Activated CD8-positive, alpha-beta memory T cell treated with anti-CD3 and anti-CD28 coated beads, Interleukin-2, amount 50 U/mL, for 4 hours (primary cell): ENCODE data around the gene UBE2O.
A peak's percentile ranks its signal among the peaks of the same experiment; 100 is the strongest.

ENCODE experiments used
- DNase-seq: peaks from one replicate; pipeline ENCODE4 v3.0.0-alpha.2; 2020

UBE2O gene

DNA sequence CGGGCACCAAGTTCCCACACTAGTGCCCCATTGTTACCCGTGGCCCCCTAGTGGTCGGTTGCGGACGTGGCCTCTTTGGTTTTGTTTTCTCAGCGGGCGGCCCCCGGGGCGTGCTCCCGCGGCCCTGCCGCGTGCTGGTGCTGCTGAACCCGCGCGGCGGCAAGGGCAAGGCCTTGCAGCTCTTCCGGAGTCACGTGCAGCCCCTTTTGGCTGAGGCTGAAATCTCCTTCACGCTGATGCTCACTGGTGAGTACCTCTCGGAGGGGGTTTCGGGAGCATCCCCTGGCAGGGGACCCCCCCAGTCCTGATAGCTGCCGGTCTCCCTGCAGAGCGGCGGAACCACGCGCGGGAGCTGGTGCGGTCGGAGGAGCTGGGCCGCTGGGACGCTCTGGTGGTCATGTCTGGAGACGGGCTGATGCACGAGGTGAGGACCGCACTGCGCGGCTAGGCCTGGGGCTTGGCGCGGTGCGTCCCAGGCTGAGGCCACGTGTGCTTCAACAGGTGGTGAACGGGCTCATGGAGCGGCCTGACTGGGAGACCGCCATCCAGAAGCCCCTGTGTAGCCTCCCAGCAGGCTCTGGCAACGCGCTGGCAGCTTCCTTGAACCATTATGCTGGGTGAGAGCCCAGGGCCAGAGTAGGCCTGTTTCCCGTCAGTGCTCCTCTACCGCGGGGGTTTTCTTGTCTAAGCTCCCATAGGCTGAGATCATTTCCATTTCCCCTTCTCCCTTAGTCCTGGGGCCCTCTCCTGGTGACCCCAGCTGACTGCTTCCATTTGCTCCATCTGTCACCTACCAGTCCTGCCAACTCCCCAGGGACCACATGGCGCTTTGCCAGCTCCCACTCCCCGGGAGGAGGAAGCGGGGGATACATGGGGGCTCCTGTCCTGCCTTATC, 66.8 kb downstream of the UBE2O start:
- DNase-seq = peak; percentile 86

DNA sequence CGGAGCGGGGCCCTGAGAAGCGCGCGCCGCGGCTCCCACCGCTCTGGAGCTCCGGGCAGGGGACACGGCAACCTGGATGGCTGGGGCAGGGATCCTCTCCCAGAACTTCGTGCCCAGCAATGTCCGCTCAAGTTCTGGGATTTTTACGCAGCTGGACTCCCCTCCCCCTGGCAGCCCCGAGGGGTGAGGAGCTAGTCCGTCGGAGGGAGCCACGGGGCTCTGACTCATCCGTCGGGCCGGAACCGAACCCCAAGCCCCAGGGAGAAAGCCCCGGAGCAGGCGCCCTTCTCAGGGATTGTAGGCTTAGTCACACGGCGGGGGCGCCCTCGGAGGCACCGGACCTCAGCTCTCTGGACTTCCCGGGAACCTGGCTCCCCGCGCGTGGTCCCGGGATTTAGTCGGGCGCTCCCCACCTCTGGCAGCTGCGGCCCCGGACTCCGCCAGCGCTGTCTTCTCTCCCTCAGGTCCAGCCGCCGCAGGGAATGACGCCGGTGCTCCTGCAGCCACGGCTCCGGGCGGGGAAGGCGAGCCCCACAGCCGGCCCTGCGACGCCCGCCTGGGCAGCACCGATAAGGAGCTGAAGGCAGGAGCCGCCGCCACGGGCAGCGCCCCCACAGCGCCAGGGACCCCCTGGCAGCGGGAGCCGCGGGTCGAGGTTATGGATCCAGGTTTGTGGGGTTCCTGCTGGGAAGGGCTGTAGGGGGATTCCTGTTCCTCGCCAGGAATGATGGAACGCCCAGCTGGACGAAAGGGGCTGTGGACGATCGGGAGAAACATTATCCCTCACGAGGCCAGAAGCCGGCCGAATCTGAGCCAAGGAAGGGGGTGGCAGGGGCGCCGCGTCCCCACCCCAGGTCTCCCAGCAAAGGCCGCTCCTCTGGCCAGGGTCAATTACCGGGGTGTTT, 67.7 kb downstream of the UBE2O start:
- peak; percentile 52 for DNase-seq

DNA sequence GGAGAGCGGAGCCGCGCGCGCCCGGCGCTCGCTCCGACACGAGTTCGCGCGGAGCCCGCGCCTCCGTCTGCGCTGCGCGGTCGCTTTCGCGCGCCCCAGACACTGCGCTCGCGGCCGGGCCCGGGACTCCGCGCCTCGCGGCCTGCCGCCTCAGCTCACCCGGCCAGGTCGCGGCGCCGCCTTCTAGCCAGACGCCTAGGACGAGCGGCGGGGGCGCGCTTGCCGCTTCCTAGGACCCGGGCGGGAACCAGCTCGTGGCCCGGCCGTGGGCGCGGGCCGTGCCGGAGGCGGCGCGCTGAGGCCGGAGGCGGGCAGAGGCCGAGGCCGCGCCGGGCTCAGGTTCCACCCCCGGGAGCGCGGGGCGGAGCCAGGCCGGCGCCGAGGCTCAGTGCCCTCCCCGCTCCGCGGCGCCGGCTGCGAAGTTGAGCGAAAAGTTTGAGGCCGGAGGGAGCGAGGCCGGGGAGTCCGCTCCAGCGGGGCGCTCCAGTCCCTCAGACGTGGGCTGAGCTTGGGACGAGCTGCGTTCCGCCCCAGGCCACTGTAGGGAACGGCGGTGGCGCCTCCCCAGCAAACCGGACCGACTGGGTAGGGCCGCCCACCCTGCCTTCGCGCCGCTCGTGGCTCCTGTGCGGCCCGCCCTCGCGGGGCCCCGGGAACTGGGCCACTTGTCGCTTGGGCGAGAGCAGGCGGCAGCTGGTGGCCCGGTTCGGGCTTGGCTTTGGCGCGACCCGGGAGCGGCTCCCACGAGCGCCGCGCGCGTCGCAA, 68.5 kb downstream of the UBE2O start, which contains the start of gene SPHK1:
TSS of gene SPHK1 (plus strand) at position 388 of the 765 bp plus-strand sequence. CDS start 1,036 bp downstream, outside the sequence.
- DNase-seq = peak; percentile 69

DNA sequence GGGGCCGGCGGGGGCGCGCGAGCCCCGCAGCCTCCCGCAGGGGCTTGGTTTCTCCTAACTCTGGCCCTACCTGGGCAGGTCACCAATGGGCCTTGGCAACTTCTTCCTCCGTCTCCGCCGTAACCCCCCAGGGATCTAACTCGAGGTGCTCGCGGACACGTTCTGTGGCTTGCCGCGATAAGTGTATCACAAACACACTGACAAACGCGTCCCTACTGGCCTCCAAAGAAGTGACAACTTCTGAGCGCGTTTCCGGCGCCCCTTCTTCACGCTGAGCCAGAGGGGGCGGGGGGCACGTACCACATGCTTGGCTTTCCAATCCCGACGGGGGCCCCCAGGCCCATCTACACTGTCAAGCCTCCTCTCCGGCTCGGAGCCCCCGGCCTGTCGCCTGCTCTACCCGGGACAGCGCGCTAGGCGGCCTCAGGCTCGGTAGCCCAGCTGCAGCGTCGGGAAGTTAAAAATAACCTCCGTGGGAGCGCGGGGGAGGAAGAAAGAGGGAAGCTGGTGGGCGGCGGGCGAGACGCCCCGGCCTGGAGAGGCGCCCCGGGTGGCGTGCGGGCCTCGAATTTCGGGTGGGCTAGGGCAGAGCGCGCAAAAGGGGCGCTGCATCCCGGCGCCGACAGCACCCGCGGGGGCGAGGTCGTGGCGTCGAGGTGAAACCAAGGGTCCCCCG, 69.3 kb downstream of the UBE2O start:
- DNase-seq = peak; percentile 48

DNA sequence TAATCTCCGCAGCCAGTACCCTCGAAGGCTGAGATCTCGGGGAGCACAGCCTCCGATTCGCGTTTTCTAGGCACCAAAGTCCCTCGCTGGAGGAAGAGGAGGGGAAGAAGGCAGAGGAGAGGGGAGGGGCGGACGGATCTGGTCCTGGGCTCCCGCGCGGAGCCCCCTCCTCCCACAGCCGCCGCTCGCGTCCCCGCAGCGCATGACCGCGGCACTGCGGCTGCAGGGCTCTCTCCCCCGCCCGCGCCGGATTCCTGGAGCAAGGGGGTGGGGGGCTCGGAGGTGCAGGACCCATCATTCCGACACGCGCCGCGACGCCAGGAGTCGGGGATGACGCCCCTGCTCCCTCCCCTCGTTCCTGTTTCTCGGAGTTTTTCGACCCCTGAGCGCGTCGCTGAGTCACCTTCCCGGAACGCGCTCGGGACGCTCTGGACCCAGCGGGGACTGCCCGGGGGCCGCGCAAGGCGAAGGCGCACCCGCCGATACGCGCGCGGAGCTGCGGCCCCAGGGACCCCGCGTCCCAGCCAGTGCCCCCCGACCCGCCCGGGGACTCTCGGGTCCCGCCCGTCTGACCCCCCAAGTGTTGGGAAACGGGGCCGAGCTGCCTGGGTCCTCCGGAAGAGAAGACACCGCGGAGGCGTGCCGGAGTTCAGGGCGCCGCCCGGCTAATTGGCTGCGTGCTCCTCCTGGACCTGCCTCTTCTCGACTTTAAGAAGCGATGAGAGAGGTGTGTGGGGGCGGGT, 70.0 kb downstream of the UBE2O start:
- peak; percentile 59 for DNase-seq

DNA sequence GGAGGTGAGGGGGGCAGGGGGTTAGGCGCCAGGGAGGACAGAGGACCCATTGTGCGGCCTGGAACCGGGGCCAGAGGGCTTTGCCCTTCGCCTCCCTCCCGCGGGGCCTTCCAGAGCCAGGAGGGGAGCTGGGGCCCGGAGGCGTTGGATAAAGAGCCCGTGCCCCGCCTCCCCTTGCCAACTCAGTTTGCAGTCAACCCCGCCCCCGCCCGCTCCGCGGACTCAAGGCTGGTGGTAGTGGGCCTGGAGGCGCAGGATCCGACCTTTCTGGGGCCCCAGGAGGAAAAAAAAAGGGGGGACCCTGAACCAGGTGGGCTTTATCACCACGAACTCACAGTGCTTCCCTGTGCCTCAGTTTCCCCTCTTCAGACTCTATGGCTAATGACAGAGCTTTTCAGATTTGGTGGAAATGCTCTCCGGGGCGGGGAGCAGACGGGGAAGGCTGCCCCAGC, 70.6 kb downstream of the UBE2O start:
- peak; percentile 32 for DNase-seq

DNA sequence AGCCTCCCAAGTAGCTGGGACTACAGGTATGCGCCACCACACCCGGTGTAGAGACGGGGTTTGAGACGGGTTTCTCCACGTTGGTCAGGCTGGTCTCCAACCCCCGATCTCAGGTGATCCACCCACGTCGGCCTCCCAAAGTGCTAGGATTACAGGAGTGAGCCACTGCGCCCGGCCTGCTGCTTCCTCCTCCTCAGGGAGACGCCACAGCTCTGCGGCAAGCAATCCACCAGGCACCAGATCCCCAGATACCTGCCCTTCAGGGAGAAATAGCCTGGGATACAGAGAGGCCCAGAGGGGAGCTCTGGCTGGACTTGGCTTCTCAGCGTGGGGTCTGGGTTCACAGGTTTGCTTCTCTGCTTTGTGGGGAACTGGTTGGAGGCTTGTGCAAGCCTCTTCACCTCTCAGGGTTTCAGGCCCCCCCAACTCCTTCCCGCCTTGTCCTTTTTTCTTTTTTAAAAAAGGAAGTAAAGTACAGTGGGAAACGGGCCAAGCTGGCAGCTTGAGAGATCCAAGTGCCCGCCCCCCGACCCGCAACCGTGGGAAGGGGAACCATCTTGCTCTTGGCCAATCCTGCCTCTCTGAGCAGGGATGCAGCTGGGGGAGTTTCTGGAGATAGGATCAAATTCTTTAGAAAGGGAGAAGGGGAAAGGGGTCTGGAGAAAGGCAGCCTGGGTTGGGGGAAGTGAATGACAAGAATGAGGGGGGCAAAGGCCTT, 71.2 kb downstream of the UBE2O start:
- DNase-seq = no peak

DNA sequence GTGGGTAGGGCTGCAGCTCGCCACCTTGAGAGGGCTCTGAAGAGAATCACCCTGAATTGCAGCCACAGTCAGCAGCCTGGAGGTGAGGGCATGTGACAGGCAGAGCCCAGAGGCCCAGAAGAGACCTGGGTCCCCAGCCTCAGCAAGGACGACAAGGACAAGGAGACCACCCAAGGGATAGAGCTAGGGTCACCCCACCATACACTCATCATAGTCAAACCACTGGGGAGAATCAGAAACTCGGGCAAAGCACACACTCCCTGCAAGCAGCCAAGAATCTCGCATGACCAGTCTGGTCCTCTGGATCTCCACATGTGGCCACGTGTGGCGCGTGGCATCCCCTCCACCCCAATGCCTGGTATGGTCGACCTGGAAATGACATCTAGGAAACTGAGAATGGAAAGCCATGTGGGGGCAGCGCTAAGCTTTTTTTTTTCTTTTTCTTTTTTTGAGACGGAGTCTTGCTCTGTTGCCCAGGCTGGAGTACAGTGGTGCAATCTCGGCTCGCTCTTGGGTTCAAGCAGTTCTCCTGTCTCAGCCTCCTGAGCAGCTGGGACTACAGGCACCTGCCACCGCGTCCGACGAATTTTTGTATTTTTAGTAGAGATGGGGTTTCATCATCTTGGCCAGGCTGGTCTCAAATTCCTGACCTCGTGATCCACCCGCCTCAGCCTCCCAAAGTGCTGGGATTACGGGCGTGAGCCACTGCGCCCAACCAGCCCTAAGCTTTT, 73.1 kb downstream of the UBE2O start:
- no peak for DNase-seq

DNA sequence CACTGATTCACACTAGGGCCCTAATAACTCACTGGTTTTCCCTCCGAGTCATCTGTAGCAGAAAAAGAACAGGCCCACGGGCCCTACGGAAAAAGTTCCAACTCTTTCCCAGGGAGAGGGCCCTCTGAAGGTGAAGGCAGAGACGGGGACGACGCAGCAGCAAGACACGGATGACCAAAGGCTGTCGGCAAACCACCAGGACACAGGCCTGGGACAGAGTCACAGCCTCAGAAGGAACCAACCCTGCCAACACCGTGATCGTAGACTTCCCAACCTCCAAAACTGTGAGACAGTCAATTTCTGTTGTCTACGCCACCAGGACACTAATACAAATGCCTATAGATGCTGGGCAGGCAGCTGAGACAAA, 73.7 kb downstream of the UBE2O start:
- DNase-seq = no peak

DNA sequence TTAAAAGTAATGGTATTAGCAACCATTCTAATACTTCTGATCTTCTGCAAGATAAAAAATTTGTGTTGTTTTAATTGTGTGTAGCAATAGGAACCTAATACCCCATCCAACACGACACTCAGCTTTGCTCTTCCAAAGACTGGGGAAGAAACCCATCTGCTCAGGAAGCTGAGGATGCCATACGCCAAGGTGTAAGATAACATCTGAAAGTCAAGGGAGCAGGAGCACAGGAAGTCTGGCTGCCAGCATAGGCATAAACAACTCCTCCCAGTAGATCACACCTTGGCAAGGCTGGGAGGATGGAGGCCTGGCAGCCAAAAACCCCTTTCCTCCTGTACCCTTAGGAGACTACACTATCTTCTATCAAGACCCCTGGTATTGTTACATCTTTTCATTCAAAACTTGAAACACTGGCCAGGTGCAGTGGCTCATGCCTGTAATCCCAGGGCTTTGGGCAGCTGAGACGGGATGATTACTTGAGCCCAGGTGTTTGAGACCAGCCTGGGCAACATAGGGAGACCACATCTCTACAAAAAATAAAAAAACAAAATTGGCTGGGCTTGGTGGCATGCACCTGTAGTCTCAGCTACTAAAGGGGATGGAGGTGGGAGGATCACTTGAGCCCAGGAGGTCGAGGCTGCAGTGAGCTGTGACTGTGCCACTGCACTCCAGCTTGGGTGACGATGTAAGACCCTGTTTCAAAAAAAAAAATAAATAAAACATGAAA, 74.2 kb downstream of the UBE2O start:
- DNase-seq = no peak

DNA sequence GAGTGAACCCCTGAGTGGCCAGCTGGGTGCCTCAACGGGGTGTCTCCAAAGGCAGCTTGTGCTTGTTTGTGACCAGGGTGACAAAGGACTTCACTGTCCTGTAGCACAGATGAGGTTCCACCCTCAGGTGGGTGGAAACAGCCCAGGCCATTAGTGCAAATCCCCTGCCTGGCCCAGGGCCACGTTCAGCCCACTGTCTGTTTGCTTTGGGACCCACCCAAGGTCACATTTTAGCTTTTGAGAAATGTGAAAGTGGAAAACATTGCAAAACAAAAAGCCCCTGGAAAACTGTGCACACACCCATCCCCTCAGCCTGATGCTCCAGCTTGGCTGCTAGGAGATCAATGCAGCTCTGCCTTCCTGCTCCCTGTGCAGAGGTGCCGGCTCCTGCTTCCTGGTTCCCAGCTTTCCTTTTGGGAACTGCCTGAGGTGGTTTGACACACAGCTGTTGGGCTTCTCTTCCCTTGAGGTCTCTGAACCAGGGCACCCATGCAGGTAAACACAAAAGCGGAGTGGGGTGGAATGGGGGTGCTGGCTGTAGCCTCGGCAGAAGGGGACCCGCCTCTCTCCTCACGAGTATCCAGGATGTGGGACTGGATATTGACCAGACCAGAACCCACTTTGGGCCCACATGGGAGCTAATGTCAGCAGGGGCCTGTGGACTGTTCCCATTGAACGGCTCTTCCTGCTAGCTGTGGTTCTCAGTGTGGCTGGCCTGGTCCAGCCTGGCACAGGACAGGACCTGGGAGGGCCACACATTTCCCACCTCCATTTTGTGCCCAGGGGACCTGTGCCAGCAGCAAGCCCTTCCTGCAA, 76.4 kb downstream of the UBE2O start:
- no peak for DNase-seq

DNA sequence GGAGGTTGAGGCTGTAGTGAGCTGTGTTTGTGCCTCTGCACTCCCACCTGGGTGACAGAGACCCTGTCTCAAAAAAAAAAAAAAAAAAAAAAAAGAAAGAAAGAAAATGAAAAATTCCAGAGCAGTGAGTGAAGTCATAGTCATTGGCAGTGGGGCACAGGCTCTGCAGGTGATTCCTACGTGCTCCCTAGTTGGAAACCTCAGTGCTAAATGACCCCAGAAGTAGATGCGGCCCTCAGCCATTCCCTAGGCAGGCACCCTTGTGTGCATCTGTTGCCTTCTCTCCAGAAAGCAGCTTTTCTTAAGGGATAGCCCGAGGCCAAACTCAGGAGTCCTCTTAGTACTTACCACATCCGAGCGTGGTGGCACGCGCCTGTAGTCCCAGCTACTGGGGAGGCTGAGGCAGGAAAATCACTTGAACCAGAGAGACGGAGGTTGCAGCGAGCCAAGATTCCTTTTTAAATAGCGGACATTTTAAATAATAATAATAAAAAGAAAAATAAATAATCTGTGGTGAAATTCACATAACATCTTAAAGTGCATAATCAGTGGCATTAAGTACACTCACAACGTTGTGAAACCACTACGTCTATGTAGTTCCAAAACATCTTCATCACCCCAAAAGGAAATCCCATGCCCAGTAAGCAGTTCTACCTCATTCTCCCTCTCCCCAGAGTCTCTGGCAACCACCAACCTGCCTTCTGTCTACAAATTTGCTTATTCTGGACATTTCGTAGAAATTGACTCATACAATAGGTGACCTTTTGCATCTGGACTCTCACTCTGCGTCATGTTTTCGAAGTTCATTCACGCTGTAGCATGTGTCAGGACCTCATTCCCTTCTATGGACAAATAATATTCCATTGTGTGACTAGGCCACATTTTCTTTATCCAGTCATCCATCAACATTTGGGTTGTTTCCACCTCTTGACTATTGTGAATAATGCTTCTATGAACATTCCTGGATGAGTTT, 81.0 kb downstream of the UBE2O start:
- no peak for DNase-seq

DNA sequence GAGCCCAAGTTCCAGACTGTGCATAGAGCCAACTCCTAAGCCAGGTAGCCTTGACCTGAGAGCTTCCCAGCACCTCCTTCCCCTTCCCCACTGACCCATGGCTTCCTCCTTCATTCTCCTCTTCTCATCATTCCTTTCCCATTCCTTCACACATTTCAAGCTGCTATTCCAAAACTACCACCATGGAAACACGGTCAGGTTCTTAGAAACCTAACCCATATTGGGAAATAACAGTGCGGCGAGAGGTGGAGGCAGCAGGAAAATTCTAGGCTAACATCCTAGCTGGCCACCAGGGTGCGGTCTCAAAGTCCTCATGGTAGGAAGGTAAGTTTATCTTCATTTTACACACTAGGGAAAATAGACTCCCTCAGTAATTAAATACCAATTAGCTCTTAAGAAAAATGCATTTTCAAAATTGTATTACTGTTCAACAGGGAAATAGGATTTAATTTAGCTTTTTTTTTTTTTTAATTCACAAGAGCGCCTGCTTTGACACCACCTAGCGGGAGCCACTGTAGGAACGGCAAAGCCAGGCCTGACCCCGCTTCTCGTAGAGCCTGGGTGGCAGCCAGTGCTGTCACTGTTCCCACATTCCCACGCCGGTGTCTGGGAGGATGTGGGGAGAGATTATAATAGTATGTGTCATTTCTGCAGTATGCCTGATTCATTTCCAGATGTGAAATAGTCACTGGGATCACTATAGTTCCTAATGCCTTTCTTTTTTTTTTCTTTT, 82.5 kb downstream of the UBE2O start:
- no peak for DNase-seq

DNA sequence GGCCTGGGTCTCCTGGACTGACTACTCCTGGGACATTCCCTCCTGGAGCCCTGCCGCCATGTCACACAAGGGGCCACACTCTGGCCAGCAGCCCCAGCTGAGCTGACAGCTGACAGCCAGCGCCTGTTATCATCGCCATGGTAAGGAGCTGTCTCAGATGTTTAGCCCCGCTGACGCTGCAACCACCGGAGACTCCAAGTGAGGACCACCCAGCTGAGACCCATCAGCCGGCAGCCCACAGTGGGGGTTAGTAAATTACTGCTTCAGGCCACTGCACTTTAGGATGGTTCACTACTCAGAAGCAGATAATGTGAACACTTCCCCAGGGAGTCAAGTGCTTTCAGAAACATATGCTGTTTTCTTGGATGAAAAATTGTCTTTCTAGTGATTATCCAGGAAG, 83.1 kb downstream of the UBE2O start:
- DNase-seq = no peak

DNA sequence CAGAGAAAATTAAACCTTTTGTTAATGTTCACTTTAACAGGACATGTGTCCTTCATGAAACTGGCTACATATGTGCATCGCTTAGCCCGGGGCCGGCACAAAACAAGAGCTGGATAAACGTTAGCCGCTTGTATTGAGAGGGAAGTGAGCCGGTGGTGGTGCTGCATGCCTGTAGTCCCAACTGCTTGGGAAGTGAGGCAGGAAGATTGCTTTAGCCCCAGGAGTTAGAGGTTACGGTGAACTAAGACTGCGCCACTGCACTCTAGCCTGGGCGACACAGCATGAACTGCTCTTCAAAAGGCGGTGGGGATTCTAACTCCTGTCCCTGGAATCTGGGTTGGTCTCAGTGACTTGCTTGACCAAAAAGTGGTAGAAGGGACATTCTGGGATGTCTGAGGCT, 83.6 kb downstream of the UBE2O start:
- no peak for DNase-seq

DNA sequence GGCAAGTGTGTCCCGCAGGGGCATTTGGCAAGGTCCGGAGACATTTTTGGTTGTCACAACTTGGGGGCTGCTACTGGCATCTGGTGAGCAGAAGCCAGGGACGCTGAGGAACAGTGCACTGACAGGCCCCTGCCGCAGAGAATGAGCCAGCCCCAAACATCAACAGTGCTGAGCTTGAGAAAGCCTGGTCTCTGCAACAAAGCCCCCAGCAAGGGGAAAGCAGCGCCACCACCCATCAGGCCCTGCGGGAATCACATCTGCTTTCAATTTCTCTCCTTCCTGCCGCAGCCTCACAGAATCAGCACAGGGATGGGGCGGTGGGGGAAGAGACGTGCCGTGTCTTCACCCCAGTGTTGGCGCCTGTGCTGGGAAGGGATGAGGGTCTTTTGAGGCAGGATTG, 84.4 kb downstream of the UBE2O start:
- DNase-seq = no peak

DNA sequence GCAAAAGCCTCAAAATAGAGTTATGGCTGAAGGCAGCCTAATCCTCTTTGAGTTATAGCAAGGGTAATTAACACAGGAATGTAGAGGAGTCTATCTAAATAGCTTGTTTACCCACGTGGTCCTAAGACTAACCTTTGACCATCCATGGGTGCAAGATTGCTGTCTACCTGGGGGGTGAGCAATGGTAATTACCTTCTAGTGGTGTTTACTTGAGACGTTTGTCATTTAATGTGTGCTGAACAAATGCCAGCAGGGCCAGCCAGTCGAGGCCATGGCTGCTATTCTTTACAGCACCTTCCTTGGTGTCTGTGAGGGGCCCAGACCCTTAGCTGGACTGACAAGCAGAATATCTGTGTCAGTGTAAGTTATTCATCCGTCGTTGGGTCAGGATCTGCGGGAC, 85.3 kb downstream of the UBE2O start:
- DNase-seq = no peak
